HUES48 (cell line): Measurements from ENCODE around the gene ZNF573.
"Not testable (repeated sequence)": the region's sequence is repeated elsewhere in the genome, so short reads cannot be mapped to it uniquely, and the experiment has no call there.

Experiments
- H3K27ac ChIP-seq: one replicate; pipeline ENCODE4 v1.7.0; 2013; ENCODE audit warnings: low read depth, low read length, inconsistent platforms
- H3K27me3 ChIP-seq: 2 replicates; pipeline ENCODE4 v1.6.1; 2013; ENCODE audit warnings: mild to moderate bottlenecking, low read length; ENCODE audit not compliant: control insufficient read depth, insufficient read depth
- H3K36me3 ChIP-seq: 2 replicates; pipeline ENCODE4 v1.6.1; 2013; ENCODE audit warnings: low read length; ENCODE audit not compliant: control insufficient read depth, insufficient read depth
- H3K4me1 ChIP-seq: 2 replicates; pipeline ENCODE4 v1.6.1; 2013; ENCODE audit warnings: mild to moderate bottlenecking, low read length; ENCODE audit not compliant: control insufficient read depth, insufficient read depth
- H3K4me3 ChIP-seq: 2 replicates; pipeline ENCODE4 v1.5.1; 2013; ENCODE audit warnings: mild to moderate bottlenecking, low read depth, low read length
- H3K9ac ChIP-seq: 2 replicates; pipeline ENCODE4 v1.6.1; 2013; ENCODE audit warnings: mild to moderate bottlenecking, low read depth, low read length, moderate library complexity
- H3K9me3 ChIP-seq: 2 replicates; pipeline ENCODE4 v1.6.1; 2013; ENCODE audit warnings: low read length; ENCODE audit not compliant: control insufficient read depth, insufficient read depth

Gene ZNF573

DNA sequence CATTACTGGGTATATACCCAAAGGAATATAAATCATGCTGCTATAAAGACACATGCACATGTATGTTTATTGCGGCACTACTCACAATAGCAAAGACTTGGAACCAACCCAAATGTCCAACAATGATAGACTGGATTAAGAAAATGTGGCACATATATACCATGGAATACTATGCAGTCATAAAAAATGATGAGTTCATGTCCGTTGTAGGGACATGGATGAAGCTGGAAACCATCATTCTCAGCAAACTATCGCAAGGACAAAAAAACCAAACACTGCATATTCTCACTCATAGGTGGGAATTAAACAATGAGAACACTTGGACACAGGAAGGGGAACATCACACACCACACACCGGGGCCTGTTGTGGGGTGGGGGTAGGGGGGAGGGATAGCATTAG is 21.7 kb downstream of the ZNF573 start:
- H3K4me1 ChIP-seq, H3K27me3 ChIP-seq, H3K27ac ChIP-seq, H3K36me3 ChIP-seq, H3K4me3 ChIP-seq, H3K9me3 ChIP-seq, H3K9ac ChIP-seq: not testable (repeated sequence)

DNA sequence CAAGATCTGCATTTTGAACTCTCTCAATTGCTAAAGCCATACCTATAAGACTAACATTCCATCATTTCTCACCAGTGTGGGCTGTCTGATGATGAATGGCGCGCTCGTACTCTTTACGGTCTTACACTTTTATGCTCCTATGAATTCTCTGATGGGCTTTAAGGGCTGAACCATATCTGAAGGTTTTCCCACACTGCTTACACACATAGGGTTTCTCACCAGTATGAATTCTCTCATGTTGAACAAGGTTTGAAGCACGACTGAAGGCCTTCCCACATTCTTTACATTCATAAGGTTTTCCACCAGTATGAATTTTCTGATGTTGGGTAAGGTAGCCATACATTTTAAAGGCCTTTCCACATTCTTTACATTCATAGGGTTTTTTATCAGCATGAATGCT is 41.0 kb downstream of the ZNF573 start:
- H3K4me1 ChIP-seq: no peaks in the 10 kb centered on the region
- H3K9me3 ChIP-seq: peaks cover 37% of the 10 kb centered on the region
- H3K27me3 ChIP-seq: no peaks in the 10 kb centered on the region
- H3K9ac ChIP-seq: no peak overlapping the region
- H3K4me3 ChIP-seq: no peak overlapping the region
- H3K36me3 ChIP-seq: peaks cover 22% of the 10 kb centered on the region
- H3K27ac ChIP-seq: no peak overlapping the region

DNA sequence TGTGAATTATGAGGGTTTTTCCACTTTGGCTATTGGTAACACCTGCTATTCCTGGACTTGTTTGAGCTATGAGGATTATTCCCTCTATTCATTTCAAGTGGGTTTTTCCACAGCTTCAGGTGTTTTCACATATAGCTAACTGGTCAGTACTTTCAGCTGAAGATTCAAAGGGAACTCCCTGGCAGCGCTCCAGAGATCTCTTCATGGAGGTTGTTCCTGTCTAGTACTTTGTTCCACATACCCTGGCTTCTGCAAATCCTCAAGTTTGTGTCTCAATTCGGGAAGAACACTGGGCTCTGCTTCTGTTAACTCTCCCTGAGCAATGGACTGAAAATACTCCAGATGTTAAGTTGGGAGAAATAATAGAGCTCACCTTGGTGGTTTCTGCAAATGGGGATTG is 54.2 kb downstream of the ZNF573 start:
- no peaks in the 10 kb centered on the region for H3K36me3 ChIP-seq
- no peaks in the 10 kb centered on the region for H3K9me3 ChIP-seq
- H3K27ac ChIP-seq: no peak overlapping the region
- H3K4me1 ChIP-seq: no peaks in the 10 kb centered on the region
- no peak overlapping the region for H3K9ac ChIP-seq
- H3K27me3 ChIP-seq: no peaks in the 10 kb centered on the region
- H3K4me3 ChIP-seq: no peak overlapping the region

DNA sequence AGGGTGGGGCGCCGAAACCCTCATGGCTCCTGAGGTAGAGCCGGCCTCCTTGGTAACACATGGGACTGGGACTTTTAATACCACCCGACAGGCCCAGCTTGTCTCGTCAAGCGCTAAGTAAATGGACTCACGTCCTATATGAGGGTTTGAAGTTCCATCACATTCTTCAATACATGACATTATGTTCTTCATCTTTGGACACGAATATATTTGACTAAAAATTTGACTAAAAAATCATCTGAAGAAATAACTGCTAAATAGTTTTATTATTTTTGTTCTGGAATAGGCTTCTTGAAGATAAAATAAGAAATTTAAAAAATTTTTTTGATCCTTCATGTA is 59.5 kb downstream of the ZNF573 start:
- Histone ChIP-seq H3K4me3 (peak overlapping the region; percentile 93), H3K4me1 (peaks cover 25% of the 10 kb centered on the region), H3K9me3 (no peaks in the 10 kb centered on the region), H3K27ac (no peak overlapping the region), H3K36me3 (no peaks in the 10 kb centered on the region), H3K27me3 (no peaks in the 10 kb centered on the region), H3K9ac (no peak overlapping the region)

DNA sequence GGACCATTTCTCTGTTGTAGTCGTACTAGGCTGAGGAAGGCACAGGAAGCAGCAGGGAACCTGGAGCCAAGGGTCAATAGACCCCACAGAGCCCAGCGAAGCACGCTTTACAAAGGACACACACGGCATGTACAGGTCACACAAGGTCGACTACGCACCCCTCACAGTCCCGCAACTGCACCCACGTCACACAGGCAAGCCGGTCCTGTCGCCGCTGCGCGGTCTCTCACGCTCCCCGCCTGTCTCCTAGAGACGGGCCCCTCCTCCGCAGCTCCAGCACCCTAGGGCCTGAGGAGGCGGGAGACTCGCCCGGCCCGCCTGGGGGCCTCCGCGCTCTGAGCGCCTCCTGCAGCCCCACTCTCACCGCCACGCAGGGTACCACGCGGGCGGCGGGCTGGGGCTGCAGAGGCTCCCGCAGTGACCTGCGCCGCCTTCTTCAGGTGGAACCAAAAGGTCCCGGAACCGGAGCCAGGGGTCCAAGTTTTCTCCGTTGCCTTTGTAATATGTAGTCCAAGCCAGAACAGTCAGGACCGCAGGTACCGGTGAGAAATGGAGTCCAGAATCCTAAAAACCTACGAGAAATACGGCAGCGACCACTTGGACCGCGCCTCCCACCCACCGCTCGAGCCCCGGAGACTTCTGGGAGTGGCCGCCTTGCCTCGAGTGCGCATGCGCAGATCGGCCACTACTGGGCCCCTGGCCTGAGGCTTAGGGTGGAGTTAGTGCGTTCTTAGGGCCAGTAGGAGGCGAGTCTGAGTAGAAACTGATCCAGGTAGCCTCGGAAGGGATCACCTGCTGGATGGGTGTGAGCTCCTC is 60.1 kb downstream of the ZNF573 start, which contains the start of gene ZNF607:
TSS of gene ZNF607 (minus strand) at position 651 of the 816 bp plus-strand sequence. CDS start 8,143 bp downstream, outside the sequence.
- Histone ChIP-seq H3K4me3 (peak within 1 kb of the TSS; percentile 93), H3K27ac (peak within 1 kb of the TSS; percentile 81), H3K4me1 (peaks cover 25% of the 10 kb centered on the region), H3K9ac (peak within 1 kb of the TSS; percentile 57), H3K36me3 (0 out of 2 replicates have a peak, but pooled peaks cover 4% of the 10 kb centered on the region), H3K27me3 (no peaks in the 10 kb centered on the region), H3K9me3 (no peaks in the 10 kb centered on the region)

DNA sequence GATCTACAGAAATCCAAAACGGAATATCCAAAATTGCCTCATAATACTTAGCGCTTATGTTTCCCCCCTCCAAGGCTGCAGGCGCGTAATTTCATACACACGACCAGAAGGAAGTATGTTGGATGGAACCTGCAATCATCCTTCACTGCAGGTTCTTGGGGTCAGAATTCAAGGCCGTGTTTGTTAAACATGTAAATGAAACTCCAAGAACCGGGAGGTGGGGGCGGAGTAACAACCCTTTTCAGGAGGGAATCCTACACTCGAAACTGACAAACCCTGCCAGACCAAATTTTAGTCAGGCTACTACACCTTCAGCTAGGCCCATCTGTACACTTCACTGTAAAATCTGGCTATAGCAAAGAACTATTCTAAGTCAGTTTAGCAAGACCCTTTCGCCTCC is 61.1 kb downstream of the ZNF573 start:
- 0 out of 2 replicates have a peak, but pooled peaks cover 4% of the 10 kb centered on the region for H3K36me3 ChIP-seq
- H3K4me3 ChIP-seq: peak overlapping the region; percentile 93
- H3K9ac ChIP-seq: peak overlapping the region; percentile 57; the same call in 1 of the 2 replicates
- H3K27me3 ChIP-seq: no peaks in the 10 kb centered on the region
- H3K4me1 ChIP-seq: peaks cover 25% of the 10 kb centered on the region
- no peaks in the 10 kb centered on the region for H3K9me3 ChIP-seq
- no peak overlapping the region for H3K27ac ChIP-seq

DNA sequence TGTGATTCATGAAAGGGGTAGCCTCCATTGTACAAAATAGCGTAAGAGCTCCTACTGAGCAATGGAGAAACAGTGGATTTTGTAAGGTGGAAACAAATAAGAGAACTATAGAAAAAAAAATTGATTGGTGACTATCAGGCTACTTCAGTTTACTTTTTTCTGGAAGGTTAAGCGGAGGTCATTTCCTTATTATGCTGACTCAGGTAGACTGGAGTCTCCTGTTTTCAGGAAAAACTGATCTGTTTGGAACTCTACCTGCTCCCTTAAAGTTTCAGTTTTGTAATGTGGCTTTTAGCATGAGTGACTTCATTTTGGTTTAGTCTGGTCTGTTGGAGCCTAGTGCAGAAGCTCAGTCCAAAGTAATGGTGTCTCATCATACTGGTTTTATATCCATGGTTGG is 63.2 kb downstream of the ZNF573 start:
- Histone ChIP-seq H3K4me3 (peak overlapping the region; percentile 38), H3K4me1 (peaks cover 25% of the 10 kb centered on the region), H3K9ac (peak overlapping the region; percentile 7; the same call in 1 of the 2 replicates), H3K27ac (peak overlapping the region; percentile 43), H3K36me3 (peaks cover 12% of the 10 kb centered on the region), H3K9me3 (no peaks in the 10 kb centered on the region), H3K27me3 (no peaks in the 10 kb centered on the region)

DNA sequence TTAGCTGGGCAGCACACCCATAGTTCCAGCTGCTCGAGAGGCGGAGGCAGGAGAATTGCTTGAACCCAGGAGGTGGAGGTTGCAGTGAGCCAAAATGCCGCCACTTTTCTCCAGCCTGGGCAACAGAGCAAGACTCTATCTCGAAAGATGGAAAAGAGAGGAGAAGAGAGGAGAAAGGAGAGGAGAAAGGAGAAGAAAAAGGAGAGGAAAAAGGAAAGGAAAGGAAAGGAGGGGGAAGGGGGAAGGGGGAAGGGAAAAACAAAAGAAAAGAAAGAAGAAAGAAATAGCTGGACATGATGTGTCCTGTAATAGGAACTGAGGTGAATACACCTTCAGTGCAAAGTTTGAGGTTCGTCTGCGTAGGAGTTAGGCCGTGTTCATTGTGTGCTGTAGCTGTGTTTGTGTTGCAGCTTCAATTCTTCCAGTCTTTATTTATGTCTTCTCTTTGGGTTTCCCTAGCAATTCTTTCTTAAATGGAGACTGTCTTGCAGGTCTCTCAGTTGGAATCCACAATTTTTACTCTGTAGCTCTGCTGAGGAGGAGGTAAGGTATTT is 73.3 kb downstream of the ZNF573 start:
- no peak overlapping the region for H3K27ac ChIP-seq
- no peak overlapping the region for H3K9ac ChIP-seq
- H3K4me1 ChIP-seq: no peaks in the 10 kb centered on the region
- peaks cover 59% of the 10 kb centered on the region for H3K36me3 ChIP-seq
- H3K4me3 ChIP-seq: no peak overlapping the region
- H3K27me3 ChIP-seq: no peaks in the 10 kb centered on the region
- no peaks in the 10 kb centered on the region for H3K9me3 ChIP-seq

DNA sequence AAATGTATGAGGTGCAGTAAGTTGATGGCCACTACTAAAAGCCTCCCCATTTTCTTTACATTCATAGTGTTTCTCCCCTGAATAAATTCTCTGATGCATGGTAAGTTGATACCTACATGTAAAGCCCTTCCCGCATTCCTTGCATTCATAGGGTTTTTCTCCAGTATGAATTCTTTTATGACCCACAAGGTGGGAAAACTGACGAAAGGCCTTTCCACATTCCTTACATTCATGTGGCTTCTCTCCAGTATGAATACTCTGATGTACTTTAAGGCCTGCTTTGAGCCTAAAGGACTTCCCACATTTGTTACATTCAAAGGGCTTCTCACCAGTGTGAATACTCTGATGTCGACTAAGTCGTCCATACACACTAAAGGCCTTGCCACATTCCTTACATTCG is 80.3 kb downstream of the ZNF573 start:
- peaks cover 5% of the 10 kb centered on the region; the same call in 1 of the 2 replicates for H3K27me3 ChIP-seq
- peaks cover 19% of the 10 kb centered on the region for H3K9me3 ChIP-seq
- peaks cover 6% of the 10 kb centered on the region; the same call in 1 of the 2 replicates for H3K4me1 ChIP-seq
- H3K4me3 ChIP-seq: no peak overlapping the region
- no peak overlapping the region for H3K9ac ChIP-seq
- H3K27ac ChIP-seq: no peak overlapping the region
- peaks cover 57% of the 10 kb centered on the region for H3K36me3 ChIP-seq

DNA sequence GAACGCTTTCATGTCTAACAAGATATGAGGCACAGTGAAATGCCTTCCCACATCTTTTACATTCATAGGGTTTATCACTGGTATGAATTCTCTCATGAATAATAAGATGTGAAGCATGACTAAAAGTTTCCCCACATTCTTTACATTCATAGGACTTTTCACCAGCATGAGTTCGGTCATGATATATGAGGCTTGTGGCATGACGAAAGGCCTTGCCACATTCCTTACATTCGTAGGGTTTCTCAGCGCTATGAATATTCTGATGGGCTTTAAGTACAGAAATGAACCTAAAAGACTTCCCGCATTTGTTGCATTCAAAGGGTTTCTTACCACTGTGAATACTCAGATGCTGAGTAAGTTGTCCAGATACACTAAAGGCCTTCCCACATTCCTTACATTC is 81.2 kb downstream of the ZNF573 start:
- Histone ChIP-seq H3K27me3 (peaks cover 14% of the 10 kb centered on the region), H3K4me3 (no peak overlapping the region), H3K4me1 (peaks cover 6% of the 10 kb centered on the region; the same call in 1 of the 2 replicates), H3K36me3 (peaks cover 51% of the 10 kb centered on the region), H3K27ac (no peak overlapping the region), H3K9me3 (peaks cover 19% of the 10 kb centered on the region), H3K9ac (no peak overlapping the region)

DNA sequence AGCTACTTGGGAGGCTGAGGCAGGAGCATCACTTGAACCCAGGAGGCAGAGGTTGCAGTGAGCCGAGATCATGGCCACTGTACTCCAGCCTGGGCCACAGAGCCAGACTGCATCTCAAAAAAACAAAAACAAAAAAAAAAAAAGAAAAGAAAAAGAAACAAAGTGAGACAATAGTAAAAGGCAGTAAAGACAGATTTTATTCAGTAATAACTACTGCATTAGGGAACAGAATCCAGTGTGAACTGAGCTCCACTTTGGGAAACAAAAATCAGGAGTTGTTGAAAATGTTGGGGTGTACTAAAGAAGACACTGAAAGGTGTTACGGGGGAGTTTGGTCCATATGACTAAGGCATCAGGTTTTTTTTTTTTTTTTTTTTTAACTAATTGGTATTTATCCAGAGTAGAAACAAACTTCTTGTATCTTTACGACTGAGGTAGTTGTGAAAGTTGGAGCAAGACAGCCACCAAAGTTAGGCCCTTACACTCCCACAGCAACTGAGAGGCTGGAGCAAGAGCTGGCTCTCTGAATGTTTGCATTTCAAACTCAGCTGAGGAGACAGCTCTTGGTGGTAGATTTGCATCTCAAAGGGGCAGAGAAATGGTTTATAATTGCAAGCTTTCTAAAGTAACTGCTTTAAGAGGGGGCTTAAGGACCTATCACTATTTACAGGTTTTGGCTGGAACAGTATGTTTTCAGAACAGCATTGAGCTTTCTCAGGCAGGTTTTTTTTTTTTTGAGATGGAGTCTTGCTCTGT is 84.1 kb downstream of the ZNF573 start:
- peaks cover 17% of the 10 kb centered on the region for H3K9me3 ChIP-seq
- peaks cover 6% of the 10 kb centered on the region; the same call in 1 of the 2 replicates for H3K4me1 ChIP-seq
- H3K36me3 ChIP-seq: peaks cover 36% of the 10 kb centered on the region
- H3K27me3 ChIP-seq: peaks cover 26% of the 10 kb centered on the region
- no peak overlapping the region for H3K9ac ChIP-seq
- no peak overlapping the region for H3K27ac ChIP-seq
- H3K4me3 ChIP-seq: no peak overlapping the region
